Lung microvascular endothelial cell (primary cell): ENCODE data around the gene DENND4A. TPM values are rescaled to one million over a fixed set of nuclear protein-coding genes. Genes with fewer than 3 reads are reported as not detected.

ENCODE experiments used
- DNase-seq, 2 donors: peaks; one replicate each; pipeline versions ENCODE4 v3.0.0 to v3.0.0-alpha.2; 2010; ENCODE audit warnings: low read depth in 2 of 2
- total RNA-seq: library from RNA; depleted of rRNA; stranded (reverse); fragments of >200 nt; gene quantifications from 2 replicates; pipeline ENCODE4 v1.2.1, GENCODE V29; 2014

The DENND4A gene
- 13.7 and 21.0 TPM in 2 replicates for total RNA-seq

DNA sequence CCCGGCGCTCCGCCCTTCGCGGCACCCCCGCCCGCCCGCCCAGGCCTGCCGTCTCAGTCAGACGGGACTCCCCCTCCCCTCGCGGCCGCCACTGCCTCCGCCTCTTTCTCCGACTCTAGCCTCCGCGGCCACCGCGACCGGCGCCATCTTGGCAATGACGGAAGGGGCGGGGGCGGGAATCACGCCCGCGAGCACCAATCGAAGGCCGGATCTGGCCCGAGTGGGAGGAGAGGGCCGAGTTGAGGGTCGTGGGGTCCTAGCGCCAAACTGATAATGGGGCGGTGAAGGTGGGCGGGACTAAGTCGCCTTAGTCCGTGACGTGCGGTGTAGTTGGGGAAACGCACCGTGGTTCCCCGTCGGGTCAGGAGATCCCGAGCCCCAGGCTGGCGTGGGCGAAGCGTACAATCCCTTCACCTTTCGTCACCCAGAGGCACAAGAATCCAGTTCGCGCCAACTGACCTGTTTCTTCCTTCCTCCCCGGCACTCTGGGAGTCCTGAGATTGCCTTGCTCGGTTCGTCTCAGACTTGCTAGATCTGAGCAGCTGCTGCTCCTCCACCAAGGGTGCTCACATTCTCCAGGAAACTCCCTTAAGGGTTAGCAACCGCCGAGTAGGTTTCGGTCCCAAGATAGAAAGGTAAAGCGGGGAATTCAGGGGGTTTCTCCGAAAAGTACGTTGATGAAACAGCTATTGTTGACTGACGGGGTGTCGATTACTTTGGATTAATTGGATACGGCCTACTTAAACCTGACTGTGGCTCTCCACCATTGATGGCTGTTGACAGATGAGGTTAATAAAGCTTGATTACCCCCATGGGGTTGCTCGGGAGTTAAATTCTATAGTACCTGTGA, at the start of gene DENND4A:
Gene DENND4A (minus strand): TSS at position 156 of the 850 bp plus-strand sequence. CDS start 35,843 bp downstream, outside the sequence.
- peak; percentile 98 to 99 for DNase-seq

DNA sequence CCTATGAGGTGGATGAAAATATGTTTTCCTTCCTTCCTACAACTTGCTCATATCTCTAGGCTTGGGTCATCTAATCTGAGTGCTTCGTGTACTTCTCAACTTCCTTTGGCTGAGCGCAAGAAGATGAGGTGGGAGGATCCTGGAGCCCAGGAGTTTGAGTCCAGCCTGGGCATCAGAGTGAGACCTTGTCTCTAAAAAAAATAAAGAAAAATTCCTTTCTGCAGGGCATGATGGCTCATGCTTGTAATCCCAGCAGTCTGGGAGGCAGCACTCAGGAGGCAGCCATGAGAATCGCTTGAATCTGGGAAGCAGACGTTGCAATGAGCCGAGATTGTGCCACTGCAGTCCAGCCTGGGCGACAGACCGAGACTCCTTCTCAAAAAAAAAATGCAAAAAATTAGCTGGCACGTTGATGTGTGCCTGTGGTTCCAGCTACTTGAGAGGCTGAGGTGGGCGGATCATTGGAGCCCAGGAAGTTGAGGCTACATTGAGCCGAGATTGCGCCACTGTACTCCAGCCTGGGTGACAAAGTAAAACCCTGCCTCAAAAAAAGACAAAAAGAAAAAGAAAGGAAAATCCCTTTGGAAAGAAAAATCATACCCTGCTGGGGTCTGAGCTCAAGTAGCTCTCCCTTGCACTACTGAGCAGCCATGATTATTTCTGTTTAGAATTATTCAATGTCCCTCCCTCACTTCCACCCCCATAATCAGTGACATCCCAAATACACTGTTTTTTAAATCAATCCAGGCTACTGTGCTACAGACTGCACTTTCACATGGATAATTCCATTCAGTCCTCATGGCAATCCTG, 49.2 kb upstream of the DENND4A start:
- DNase-seq = peak in 1 of 2 donors; percentile 79

DNA sequence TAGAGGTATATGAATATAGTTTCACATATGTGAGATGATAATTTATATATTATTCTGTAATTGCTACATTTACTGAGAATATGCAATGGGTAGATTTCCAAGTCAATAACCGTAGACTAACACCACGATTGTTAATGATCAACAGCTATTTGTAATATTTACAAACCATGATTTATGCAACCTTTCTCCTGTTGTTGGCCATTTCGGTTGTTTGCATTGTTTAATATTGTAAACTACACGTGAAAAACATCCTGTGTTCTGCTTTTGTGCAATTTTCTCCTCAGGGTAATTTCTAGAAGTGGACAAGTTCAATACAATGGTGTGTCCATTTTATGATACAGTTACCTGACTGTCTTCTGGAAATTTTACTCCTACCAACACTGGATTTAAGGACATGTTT, 47.9 kb upstream of the DENND4A start:
- DNase-seq = no peak

DNA sequence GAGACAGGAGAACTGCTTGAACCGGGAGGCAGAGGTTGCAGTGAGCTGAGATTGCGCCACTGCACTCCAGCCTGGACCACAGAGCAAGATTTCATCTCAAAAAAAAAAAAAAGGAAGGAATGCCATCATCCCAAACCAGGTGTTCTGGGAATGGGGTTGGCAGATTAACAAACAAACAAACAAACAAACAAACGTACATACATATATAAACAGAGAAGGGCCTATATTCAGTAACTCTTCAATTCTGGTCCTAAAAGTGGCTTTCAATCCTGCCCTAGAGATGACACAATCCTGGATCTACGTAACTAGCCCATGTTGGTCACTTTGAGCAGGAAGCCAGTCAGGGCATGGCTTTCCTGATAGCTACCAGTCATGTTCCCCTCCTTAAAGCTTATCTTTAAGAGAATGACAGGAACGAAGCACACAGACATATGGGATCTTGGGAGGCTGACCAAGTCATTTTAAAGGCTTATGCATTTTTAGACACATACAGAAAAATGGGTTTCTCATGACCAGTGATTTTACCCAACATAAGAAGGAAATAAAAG, 47.3 kb upstream of the DENND4A start:
- peak in 1 of 2 donors; percentile 46 for DNase-seq

DNA sequence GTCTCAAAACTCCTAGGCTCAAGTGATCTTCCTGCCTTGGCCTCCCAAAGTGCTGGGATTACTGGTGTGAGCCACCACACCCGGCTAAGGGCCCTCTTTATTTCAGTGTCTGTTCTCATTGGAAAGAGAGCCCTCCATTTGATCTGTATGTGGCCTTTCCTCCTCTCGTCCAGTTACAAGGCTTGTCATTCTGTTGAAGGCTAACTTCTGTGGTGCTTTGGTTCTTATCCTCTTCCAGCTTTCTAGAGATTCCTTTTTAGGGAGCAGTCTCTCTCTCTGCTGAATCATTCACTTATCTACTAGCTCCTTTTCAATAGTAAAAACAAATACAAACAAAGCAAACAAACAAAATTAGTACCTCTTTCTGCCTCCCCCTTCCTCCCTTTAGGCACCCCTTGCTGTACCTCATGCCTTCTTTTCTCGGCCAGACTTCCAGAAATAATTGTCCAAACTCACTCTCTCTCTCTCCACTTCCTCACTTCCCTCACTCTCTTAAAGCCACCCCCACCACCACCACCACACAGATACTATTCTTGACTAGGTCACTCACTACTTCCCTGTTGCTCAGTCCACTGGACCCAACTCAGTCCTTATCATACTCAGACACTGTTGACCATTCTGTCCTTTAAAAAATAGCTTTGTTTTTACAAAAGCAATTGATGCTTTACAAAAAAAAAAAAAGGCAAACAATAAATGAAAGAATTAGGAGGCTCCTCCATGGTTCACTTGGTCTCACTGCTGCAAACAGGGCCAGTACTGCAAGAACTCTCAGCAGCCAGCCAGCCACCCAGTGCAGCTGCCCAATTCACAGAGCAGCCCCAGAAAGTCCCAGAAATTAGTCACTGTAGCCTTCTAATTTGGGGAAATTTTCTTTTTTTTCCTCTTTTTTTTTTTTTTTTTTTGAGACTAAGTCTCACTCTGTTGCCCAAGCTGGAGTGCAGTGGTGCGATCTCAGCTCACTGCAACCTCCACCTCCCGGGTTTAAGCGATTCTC, 45.5 kb upstream of the DENND4A start:
- DNase-seq = no peak

DNA sequence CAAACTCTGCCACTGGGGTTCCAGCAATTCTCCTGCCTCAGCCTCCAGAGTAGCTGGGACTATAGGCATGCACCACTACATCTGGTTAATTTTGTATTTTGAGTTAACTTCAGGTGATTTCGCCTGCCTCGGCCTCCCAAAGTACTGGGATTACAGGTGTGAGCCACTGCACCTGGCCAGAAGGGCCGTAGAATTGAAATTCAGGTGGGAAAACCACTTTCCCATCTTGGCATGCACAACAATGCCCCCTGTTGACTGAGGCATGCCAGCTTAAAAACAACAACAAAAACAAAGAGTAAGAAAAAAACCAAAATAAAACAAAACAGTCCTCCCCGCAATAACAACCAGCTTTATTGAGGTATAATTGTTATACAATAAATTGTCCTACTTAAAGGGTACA, 44.6 kb upstream of the DENND4A start:
- no peak for DNase-seq

DNA sequence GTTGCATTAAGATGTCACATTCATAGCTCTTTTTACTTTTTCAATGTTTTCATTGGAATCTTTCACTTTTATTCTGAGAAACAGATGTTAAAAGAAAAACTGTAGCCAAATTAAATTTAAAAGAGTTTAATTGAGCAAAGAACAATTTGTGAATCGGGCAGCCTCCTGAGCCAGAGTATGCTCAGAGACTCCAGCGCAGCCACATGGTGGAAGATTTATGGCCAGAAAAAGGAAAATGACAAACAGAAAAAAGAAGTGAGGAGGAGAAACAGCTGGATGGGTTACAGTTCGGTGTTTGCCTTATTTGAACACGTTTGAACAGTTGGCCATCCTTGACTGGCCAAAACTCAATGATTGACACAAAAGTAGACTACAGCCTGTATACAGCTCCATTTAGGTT, 43.4 kb upstream of the DENND4A start:
- no peak for DNase-seq

DNA sequence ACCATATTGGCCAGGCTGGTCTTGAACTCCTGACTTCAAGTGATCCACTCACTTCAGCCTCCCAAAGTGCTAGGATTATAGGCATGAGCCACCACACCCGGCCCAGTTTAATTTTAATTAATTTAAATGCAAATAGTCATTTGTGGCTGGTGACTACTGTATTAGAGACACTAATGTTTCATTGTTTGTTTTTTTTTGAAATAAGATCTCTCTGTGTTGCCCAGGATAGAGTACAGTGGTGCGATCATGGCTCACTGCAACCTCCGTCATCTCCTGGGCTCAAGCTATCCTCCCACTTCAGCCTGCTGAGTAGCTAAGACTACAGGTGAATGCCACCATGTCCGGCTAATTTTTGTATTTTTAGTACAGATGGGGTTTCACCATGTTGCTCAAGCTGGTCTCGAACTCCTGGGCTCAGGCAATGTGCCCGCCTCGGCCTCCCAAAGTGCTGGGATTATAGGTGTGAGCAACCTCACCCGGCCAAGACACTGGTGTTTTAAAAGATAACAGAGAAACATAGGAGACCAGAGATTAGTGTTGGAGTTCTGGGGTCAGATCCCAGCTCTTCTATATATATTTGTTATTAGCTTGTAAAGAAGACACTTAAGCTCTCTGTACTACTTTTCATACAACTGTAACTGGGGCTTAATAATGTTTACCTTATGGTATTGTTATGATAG, 42.6 kb upstream of the DENND4A start:
- DNase-seq = no peak

DNA sequence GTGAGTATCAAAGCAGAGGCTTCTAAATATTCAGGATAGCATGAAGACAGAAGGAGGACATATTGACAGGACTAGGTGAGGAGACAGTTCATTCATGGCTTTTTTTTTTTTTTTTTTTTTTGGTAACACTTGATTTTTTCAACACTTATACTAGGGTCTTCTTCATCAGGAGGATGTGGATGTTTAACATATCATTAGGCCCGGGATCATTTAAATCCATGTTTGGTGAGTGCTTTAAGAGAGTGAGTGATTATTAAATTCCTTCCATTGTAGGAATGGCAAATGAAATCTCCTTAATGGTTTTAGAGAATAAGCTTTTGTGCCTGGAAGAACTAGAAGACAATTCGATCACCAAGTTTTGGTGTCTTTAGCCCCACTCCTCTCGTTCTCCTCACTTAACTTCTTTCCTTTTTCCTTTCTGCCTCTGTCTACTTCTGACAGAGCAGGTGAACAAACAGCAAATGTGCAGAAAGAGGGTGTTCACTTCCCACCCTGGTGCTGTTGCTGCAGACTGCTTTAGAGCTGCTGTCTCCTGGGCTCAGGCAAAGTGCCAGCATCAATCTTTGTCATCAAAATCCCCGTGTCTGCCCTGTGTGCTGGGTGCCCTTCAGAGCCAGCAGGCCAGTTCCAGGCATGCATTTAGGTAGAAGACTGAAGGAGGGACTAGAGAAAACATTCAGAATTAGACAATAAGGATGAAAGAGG, 41.6 kb upstream of the DENND4A start:
- peak; percentile 27 to 48 for DNase-seq

DNA sequence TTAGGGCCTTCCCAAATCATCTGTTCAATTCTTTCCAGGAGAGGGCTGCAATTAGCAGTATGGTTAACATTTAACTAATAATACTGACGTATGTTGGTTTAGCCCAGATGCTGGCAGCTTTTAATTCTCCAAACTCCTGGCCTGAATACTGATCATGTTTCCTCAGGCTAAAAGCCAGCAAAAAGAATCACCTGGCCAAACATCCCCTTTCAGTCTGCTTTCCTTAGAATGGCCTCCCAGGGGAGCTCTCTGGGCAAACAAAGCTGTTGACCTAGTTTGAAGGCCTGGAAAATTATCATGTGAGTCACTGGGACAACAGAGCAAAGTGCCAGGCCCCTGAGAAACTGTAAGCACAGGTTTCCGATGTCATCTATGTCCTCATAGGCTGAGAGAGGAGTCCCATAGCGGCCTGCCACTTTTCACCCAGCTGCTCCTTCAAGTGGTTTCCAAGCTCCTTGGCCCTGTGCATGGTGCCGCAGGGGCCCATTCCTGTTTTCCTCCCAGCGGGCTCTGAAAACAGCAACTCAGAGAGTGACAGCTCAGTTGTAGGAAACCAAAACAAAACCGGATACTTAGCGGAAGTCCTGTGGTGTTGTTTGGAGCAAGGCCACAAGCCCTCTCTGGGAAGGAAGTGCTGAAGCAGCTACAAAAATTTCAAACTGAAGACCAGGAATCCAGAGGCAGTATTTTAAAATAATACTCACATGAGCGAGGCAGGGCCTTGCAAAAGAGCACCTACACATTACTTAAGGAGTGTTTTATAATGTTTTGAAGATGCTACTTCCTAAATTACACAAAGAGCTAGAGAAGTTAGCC, 40.7 kb upstream of the DENND4A start:
- peak; percentile 90 to 96 for DNase-seq

DNA sequence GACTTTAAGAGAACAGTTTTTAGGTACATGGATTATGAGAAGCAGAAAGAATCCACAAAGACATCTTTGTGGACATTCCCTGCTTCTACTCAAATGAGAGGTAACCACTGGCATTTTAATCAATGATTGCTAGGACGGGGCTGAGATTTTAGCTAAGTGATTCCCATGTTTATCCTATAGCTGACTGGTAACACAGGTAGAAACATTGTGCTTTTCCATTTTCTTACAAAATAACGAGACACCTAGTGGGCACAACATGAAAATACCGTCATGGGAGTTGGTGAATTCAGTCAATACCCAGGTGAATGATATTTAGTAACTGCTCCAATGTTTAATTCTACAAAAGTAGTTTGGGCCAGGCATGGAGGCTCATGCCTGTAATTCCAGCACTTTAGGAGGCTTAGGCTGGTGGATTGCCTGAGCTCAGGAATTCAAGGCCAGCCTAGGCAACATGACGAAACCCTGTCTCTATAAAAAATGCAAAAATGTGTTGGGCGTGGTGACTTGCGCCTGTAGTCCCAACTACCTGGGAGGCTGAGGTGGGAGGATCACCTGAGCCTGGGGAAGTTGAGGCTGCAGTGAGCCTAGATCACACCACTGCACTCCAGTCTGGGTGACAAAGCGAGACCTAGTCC, 37.2 kb upstream of the DENND4A start:
- peak; percentile 53 to 71 for DNase-seq

DNA sequence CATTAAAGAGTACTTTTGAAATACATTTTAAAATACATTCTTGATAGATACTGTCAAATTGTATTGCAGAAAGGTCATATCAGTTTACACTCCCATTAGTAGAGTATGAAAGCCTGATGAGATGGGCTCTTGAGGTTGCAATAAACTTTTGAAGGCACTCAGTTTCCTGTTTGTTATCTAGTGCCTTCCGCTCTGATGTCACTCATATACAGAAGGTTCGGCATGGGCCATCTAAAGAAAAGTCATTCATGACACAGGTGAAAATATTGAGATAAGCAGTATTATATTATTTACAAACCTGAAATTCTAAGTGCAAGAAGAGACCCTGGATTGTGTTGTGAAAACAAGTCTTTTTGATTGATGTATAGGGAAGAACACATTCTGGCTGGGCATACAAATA, 36.5 kb upstream of the DENND4A start:
- no peak for DNase-seq

DNA sequence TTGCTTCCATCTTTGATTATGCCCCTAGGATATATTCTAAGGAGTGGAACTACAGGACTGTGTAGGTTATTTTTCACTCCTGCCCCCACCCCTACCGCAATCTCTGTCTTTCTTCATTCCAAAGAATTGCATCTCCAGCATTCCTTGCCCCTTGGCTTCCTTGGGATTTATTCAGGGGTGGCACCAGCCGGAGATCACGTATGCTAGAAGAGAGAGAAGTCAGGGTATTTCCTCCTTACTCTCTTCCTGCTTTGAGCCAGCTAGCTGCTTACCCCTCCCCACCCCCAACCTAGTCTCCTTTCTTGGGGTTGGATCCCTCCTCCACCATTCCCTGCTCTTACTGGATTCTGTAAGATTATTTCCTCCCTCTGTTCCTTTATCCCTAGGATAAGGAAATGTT, 35.0 kb upstream of the DENND4A start:
- DNase-seq = no peak

DNA sequence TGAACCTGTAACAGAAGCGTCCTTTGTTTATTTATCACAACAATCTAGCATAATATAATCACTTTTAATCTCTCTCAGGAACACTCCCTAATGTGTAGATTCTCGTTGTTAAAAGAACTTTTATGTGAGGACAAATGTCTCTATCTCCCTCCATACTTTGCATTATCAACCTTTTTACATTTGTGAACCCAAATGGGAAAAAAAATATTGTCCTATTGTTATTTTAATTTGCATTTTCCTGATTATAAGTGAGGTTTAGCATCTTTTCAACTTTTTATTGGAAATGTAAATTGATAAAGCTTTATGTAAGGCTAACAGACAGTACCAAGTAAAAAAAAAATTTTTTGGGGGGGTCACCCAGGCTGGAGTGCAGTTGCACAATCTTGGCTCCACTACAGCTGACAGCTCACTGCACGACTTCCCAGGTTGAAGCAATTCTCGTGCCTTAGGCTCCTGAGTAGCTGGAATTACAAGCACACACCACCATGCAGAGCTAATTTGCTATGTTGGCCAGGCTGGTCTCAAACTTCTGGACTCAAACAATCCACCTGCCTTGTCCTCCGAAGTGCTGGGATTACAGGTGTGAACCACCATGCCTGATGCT, 33.0 kb upstream of the DENND4A start:
- DNase-seq = no peak

DNA sequence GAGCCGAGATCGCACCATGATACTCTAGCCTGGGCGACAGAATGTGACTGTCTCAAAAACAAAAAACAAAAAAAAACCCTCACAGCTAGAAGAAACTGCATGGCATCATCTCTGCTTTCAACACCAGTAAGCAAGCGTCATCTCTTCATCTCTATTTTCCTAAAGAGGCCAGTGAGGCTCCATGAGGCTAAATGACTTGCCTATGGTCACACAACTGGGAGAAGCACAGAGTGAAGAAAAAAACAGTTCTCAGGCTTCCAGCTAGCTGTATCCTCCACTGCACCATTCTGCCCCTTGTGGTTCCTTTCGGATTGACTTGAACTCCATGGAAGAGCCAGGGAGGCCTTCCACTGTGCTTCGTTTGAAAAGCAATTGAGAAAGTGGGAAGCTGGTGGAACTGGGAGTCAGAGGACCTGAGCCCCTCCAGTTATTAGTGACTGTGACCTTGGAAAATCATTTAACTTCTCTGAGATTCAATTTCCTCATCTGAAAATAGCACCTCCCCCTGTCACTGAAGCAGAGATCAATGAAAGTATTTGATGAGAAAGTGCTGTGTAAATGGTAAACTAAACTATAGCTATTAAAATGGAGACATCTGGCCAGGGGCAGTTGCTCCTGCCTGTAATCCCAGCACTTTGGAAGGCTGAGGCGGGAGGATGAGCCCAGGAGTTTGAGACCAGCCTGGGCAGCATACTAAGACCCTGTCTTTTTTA, 32.1 kb upstream of the DENND4A start:
- peak; percentile 81 to 82 for DNase-seq

DNA sequence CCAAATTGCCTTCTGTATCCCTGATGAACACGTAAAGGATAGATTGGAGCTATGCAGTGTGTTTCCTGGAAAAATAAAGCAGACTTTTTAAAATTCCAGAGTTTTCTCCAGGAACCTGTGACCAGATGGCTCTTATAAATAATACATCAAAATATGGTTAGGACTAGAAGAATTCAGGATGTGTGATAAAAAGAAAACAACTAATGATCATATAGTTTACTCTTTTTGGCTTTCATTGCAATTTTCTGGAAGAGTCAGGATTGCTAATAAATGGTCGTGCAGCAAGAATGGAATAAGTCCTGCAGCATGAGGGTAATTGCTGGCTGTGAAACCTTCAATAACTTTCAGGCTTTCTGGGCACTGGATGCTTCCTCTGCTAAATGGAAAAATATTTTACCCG, 30.2 kb upstream of the DENND4A start:
- no peak for DNase-seq

DNA sequence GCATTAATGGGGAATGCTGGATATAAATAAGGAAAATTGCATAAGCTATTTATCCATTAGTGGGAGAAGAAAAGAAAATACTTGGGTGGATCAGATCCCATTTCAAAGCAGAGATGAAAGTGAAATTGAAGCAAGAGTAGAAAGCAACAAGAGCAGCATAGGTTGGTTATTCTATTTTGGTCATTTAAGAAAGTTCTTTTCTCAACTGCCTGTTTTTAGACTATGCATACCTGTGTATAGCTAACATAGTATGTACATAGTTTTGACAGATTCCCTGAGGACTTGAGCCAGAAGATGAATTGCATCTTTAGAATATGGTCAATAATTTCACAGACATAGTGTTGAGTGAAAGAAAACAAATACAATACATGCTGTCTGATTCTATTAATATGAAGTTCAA, 29.0 kb upstream of the DENND4A start:
- no peak for DNase-seq
